K562 (cell line): ENCODE results near the gene RTL10. TPM values are rescaled to one million over a fixed set of nuclear protein-coding genes. Genes with fewer than 3 reads are reported as not detected.
A peak's percentile ranks its signal among the peaks of the same experiment; 100 is the strongest.

ENCODE experiments used
- ARID3B ChIP-seq: fragments of 250-450 bp; sonication (Bioruptor Pico); IDR thresholded peaks from 2 replicates; pipeline ENCODE4 v1.4.0; 2020; ENCODE audit warnings: borderline replicate concordance
- CC2D1A ChIP-seq: fragments of 450-650 bp; IDR thresholded peaks from 2 replicates; pipeline ENCODE4 v1.6.1; 2017; ENCODE audit warnings: mild to moderate bottlenecking
- CCAR2 ChIP-seq: fragments of 200-400 bp; formaldehyde crosslinking; IDR thresholded peaks from 2 replicates; pipeline ENCODE4 v1.6.1; 2017; ENCODE audit warnings: mild to moderate bottlenecking, low read depth, low read length
- DMBX1 ChIP-seq: fragments of 250-450 bp; sonication (Bioruptor Pico); IDR thresholded peaks from 2 replicates; pipeline ENCODE4 v1.8.0; 2022; ENCODE audit warnings: inconsistent platforms, mild to moderate bottlenecking, moderate library complexity, borderline replicate concordance
- FOXP4 ChIP-seq: sonication (generic); formaldehyde crosslinking; IDR thresholded peaks from 2 replicates; pipeline ENCODE4 v1.8.0; 2022; ENCODE audit warnings: mild to moderate bottlenecking, missing genetic modification reagents, borderline replicate concordance
- GABPA ChIP-seq: fragments of 200-800 bp; sonication (Bioruptor generic); conservative IDR thresholded peaks from 2 replicates; pipeline ENCODE4 v1.6.1; 2016; ENCODE audit warnings: low read depth, missing genetic modification characterization, missing compliant biosample characterization
- KDM4B ChIP-seq, 2 experiments: fragments of 450-650 bp in 1 of 2; sonication (generic) in 1 of 2; IDR thresholded peaks; 2 replicates each; pipeline ENCODE4 v1.6.1; 2016 to 2017; ENCODE audit warnings: borderline replicate concordance in 2 of 2, antibody characterized with exemption in 1 of 2, low read depth in 1 of 2, mild to moderate bottlenecking in 1 of 2
- MEF2D ChIP-seq: conservative IDR thresholded peaks from 2 replicates; pipeline ENCODE4 v1.6.1; 2016; ENCODE audit warnings: low read depth, missing genetic modification characterization, missing compliant biosample characterization
- PHB2 ChIP-seq: fragments of 450-650 bp; IDR thresholded peaks from 2 replicates; pipeline ENCODE4 v1.6.1; 2017; ENCODE audit warnings: low read depth
- PML ChIP-seq: IDR thresholded peaks from 2 replicates; pipeline ENCODE4 v1.6.1; 2012; ENCODE audit warnings: low read length, inconsistent platforms
- RB1 ChIP-seq: fragments of 450-650 bp; IDR thresholded peaks from 2 replicates; pipeline ENCODE4 v1.6.1; 2017; ENCODE audit warnings: low read depth, mild to moderate bottlenecking
- RBM17 ChIP-seq: fragments of 200-400 bp; formaldehyde crosslinking; IDR thresholded peaks from 2 replicates; pipeline ENCODE4 v1.6.1; 2017; ENCODE audit warnings: low read depth, mild to moderate bottlenecking, low read length, borderline replicate concordance
- SMARCC2 ChIP-seq: fragments of 450-650 bp; IDR thresholded peaks from 2 replicates; pipeline ENCODE4 v1.6.1; 2017; ENCODE audit warnings: antibody characterized with exemption, moderate library complexity, mild to moderate bottlenecking, low read depth
- XRCC3 ChIP-seq: fragments of 450-650 bp; IDR thresholded peaks from 2 replicates; pipeline ENCODE4 v1.6.1; 2017; ENCODE audit warnings: mild to moderate bottlenecking, moderate library complexity
- XRCC4 ChIP-seq: IDR thresholded peaks from one replicate; pipeline ENCODE4 v1.6.1; 2011; ENCODE audit not compliant: insufficient read depth, insufficient read length; ENCODE audit errors: extremely low read depth
- ZNF174 ChIP-seq: fragments of 250-450 bp; sonication (Bioruptor Pico); IDR thresholded peaks from 2 replicates; pipeline ENCODE4 v1.4.0; 2020; ENCODE audit warnings: mild to moderate bottlenecking
- ZNF217 ChIP-seq: sonication (generic); formaldehyde crosslinking; IDR thresholded peaks from 2 replicates; pipeline ENCODE4 v1.8.0; 2022; ENCODE audit warnings: mild to moderate bottlenecking, missing genetic modification reagents
- ZNF668 ChIP-seq: fragments of 250-450 bp; sonication (Bioruptor Pico); IDR thresholded peaks from 2 replicates; pipeline ENCODE4 v1.8.0; 2022; ENCODE audit warnings: mild to moderate bottlenecking, inconsistent platforms
- ZNF696 ChIP-seq: fragments of 250-450 bp; sonication (Bioruptor Pico); conservative IDR thresholded peaks from 2 replicates; pipeline ENCODE4 v1.4.0; 2020; ENCODE audit warnings: mild to moderate bottlenecking, moderate library complexity
- ZNF764 ChIP-seq: fragments of 250-450 bp; sonication (Bioruptor Pico); IDR thresholded peaks from 2 replicates; pipeline ENCODE4 v1.4.0; 2020; ENCODE audit warnings: low read depth, mild to moderate bottlenecking, moderate library complexity
- ZNF785 ChIP-seq: fragments of 250-450 bp; sonication (Bioruptor Pico); IDR thresholded peaks from 2 replicates; pipeline ENCODE4 v1.4.0; 2020; ENCODE audit warnings: mild to moderate bottlenecking
- polyA plus RNA-seq, 8 experiments: library from polyadenylated mRNA; depleted of rRNA in 4 of 8; stranded (reverse) in 5 of 8; unstranded in 3 of 8; fragments of >200 nt; fragmentation: Nextera tagmentation in 2 of 8; fragmentation: Illumina TruSeq in 1 of 8; extraction: Ambion mirVana in 2 of 8; extraction: Trizol in 1 of 8; gene quantifications; 2 replicates each; pipeline versions ENCODE4 v1.2.1 to v1.2.3, GENCODE V29; 2011 to 2014; ENCODE audit warnings: inconsistent platforms in 1 of 8, missing spikeins in 1 of 8
- total RNA-seq, 7 experiments: library from RNA; depleted of rRNA in 6 of 7; stranded (reverse); fragments of >200 nt in 6 of 7; fragmentation: Illumina TruSeq in 2 of 7; extraction: Trizol in 2 of 7; gene quantifications; 2 replicates each; pipeline versions ENCODE4 v1.2.1 to v1.2.3, GENCODE V29; 2011 to 2021; ENCODE audit warnings: low replicate concordance in 1 of 7
- TF ChIP-seq, protein P1 (sequence below): conservative IDR thresholded peaks from 2 replicates; pipeline ENCODE4 v1.6.1; 2011; ENCODE audit warnings: low read depth, mild to moderate bottlenecking, low read length; ENCODE audit not compliant: control insufficient read depth
- TF ChIP-seq, protein P2 (sequence below): fragments of 250-450 bp; sonication (Bioruptor Pico); IDR thresholded peaks from 2 replicates; pipeline ENCODE4 v1.8.0; 2021; ENCODE audit warnings: moderate library complexity, mild to moderate bottlenecking, inconsistent platforms

The RTL10 gene
- total and polyA plus RNA-seq, 9 of the 15 experiments (the other 6 are each of a cell fraction or from before 2014, with no cell fraction given), result 19.8 to 75.5 (median 32.5) TPM

- no peak for TF ChIP-seq GABPA
- TF ChIP-seq, protein P1, sequence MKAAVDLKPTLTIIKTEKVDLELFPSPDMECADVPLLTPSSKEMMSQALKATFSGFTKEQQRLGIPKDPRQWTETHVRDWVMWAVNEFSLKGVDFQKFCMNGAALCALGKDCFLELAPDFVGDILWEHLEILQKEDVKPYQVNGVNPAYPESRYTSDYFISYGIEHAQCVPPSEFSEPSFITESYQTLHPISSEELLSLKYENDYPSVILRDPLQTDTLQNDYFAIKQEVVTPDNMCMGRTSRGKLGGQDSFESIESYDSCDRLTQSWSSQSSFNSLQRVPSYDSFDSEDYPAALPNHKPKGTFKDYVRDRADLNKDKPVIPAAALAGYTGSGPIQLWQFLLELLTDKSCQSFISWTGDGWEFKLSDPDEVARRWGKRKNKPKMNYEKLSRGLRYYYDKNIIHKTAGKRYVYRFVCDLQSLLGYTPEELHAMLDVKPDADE, result peak; percentile 80
- no peak for TF ChIP-seq XRCC3
- TF ChIP-seq PHB2, result no peak
- no peak for TF ChIP-seq ZNF217 (CRISPR knock-in tag)
- no peak for TF ChIP-seq ZNF668 (CRISPR knock-in tag)
- no peak for TF ChIP-seq ZNF696 (CRISPR knock-in tag)
- TF ChIP-seq CCAR2, result no peak
- TF ChIP-seq PML, result no peak
- TF ChIP-seq, protein P2, sequence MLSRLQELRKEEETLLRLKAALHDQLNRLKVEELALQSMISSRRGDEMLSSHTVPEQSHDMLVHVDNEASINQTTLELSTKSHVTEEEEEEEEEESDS, result no peak
- no peak; the same call in none of the 2 replicates for TF ChIP-seq SMARCC2
- TF ChIP-seq ZNF174 (CRISPR knock-in tag), result no peak
- peak; percentile 65; the same call in 1 of the 2 replicates for TF ChIP-seq ZNF785 (CRISPR knock-in tag)
- TF ChIP-seq ARID3B, result peak; percentile 54; the same call in 1 of the 2 replicates
- no peak for TF ChIP-seq RBM17
- TF ChIP-seq DMBX1 (CRISPR knock-in tag), result no peak
- no peak for TF ChIP-seq XRCC4
- TF ChIP-seq KDM4B (IDR thresholded peaks at IDR 0.05; ENCODE audit: borderline replicate concordance in 2 of 2, low read depth in 1 of 2), result peak in 1 of 2 experiments; percentile 71; a peak in 1 of 4 replicates
- no peak for TF ChIP-seq CC2D1A
- TF ChIP-seq RB1, result peak; percentile 89
- no peak for TF ChIP-seq FOXP4 (CRISPR knock-in tag)
- no peak; the same call in 1 of the 2 replicates for TF ChIP-seq ZNF764
- TF ChIP-seq MEF2D (tag), result no peak
Measured at GRCh38 chr22:19806213-19807160, 48.2 kb downstream of the RTL10 start (continued).
